GM15510 (cell line): ENCODE measurements around the gene VAMP1.

Source experiments
- POLR2A ChIP-seq: IDR thresholded peaks from 3 replicates; pipeline ENCODE4 v1.6.1; 2011; ENCODE audit warnings: borderline replicate concordance; ENCODE audit not compliant: insufficient read length; ENCODE audit errors: extremely low read depth

Gene VAMP1

GRCh38 chr12:6470375-6471163 is at the start of gene VAMP1:
VAMP1 (minus strand) TSS chr12:6470677; CDS start chr12:6470531, 146 bp downstream.
- TF ChIP-seq POLR2A, result peak; percentile 100

- TF ChIP-seq POLR2A, result no peak
Measured at GRCh38 chr12:6520186-6520585, 49.7 kb upstream of the VAMP1 start.

GRCh38 chr12:6508087-6508486 is 37.6 kb upstream of the VAMP1 start:
- TF ChIP-seq POLR2A, result no peak

GRCh38 chr12:6507102-6507998 is 36.9 kb upstream of the VAMP1 start:
- TF ChIP-seq POLR2A, result no peak

- no peak for TF ChIP-seq POLR2A
Measured at GRCh38 chr12:6500466-6500865, 30.0 kb upstream of the VAMP1 start.

- TF ChIP-seq POLR2A, result no peak
Measured at GRCh38 chr12:6494968-6495367, 24.5 kb upstream of the VAMP1 start.

GRCh38 chr12:6494258-6494743 is 23.8 kb upstream of the VAMP1 start:
- no peak for TF ChIP-seq POLR2A

GRCh38 chr12:6493497-6494257 is 23.2 kb upstream of the VAMP1 start, which contains the start of gene NCAPD2:
NCAPD2 (plus strand) TSS chr12:6494102; CDS start chr12:6495099, 997 bp downstream.
- peak; percentile 64 for TF ChIP-seq POLR2A

GRCh38 chr12:6492838-6493496 is 22.5 kb upstream of the VAMP1 start, which contains the start of gene MRPL51:
MRPL51 (minus strand) TSS chr12:6493262; CDS start chr12:6493136, 126 bp downstream.
- peak; percentile 91 for TF ChIP-seq POLR2A

- TF ChIP-seq POLR2A, result no peak
Measured at GRCh38 chr12:6489449-6489848, 19.0 kb upstream of the VAMP1 start.

- no peak for TF ChIP-seq POLR2A
Measured at GRCh38 chr12:6488240-6488639, 17.8 kb upstream of the VAMP1 start.

GRCh38 chr12:6478416-6478815 is 7.9 kb upstream of the VAMP1 start:
- no peak for TF ChIP-seq POLR2A

GRCh38 chr12:6476489-6476888 is 6.0 kb upstream of the VAMP1 start:
- TF ChIP-seq POLR2A, result no peak

GRCh38 chr12:6472491-6472890 is 2.0 kb upstream of the VAMP1 start:
- no peak for TF ChIP-seq POLR2A

GRCh38 chr12:6471989-6472360 is 1.5 kb upstream of the VAMP1 start:
- no peak for TF ChIP-seq POLR2A
